ENCODE measurements around the gene B4GALT5.

GRCh38 chr20:49635866-49636265 is 77.8 kb downstream of the B4GALT5 start:
- TF ChIP-seq, protein P1, sequence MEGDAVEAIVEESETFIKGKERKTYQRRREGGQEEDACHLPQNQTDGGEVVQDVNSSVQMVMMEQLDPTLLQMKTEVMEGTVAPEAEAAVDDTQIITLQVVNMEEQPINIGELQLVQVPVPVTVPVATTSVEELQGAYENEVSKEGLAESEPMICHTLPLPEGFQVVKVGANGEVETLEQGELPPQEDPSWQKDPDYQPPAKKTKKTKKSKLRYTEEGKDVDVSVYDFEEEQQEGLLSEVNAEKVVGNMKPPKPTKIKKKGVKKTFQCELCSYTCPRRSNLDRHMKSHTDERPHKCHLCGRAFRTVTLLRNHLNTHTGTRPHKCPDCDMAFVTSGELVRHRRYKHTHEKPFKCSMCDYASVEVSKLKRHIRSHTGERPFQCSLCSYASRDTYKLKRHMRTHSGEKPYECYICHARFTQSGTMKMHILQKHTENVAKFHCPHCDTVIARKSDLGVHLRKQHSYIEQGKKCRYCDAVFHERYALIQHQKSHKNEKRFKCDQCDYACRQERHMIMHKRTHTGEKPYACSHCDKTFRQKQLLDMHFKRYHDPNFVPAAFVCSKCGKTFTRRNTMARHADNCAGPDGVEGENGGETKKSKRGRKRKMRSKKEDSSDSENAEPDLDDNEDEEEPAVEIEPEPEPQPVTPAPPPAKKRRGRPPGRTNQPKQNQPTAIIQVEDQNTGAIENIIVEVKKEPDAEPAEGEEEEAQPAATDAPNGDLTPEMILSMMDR (IDR thresholded peaks at IDR 0.05) = no peak
- TF ChIP-seq POLR2A (IDR thresholded peaks at IDR 0.05) = no peak
